ENCODE data around the gene CCNC.

DNA sequence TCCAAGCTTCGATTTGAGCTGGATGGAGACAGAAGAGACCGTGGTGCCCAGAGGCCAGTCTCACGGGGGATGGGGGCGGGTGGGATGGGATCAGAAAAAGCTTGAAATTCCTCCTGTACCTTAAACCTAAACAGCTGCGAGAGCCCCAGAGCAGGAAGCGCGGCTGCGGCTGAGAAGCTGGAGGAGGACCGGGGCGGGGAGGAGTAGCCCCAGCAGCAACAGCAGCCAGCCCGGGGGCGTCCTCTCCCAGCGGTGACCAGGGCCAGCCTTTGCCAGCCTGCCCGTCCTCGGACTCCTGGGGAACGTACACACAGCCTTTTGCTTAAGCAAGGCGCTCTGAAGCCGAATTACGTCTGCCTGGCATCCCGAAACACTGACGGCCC lies 20.8 kb upstream of the CCNC start:
- TF ChIP-seq POLR2A (IDR thresholded peaks at IDR 0.05; ENCODE audit: low read depth, low read length): no peak
- no peak for TF ChIP-seq TAF1 (IDR thresholded peaks at IDR 0.05; ENCODE audit: borderline replicate concordance, low read depth, low read length)
